HS-27A (cell line): Measurements from ENCODE around the gene RERE.
"Not testable (repeated sequence)": the region's sequence is repeated elsewhere in the genome, so short reads cannot be mapped to it uniquely, and the experiment has no call there.

Experiments used
- DNase-seq: peaks from one replicate; pipeline ENCODE4 v3.0.0-alpha.2; 2012; ENCODE audit warnings: low read depth, missing footprints

RERE gene

GRCh38 chr1:8380310-8380709 lies 437.1 kb downstream of the RERE start:
- not testable (repeated sequence) for DNase-seq

GRCh38 chr1:8379513-8380186 lies 437.8 kb downstream of the RERE start:
- DNase-seq: no peak

DNA sequence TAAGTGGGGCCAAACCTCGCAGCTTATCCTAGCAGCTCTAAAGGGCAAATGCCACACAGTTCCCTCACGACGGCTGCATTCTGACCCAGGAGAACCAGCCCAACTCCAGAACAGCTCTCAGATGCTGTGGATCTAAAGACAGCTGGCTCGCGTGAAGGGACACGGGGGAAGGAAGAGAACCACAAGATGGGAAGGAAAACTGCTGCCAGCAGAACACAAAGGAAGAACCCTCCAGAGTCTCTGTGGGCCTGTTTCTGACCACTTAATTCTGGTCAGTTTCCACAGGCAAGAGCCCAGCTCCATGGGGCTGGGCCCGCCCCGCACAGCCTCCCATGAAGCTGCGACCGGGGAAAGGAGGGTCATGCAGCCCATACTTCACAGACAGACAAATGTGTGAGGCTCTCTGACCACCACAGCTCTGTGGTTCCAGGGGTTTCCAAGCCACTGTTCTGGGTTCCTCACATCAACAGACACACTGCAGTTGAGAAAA lies 438.4 kb downstream of the RERE start:
- no peak for DNase-seq

DNA sequence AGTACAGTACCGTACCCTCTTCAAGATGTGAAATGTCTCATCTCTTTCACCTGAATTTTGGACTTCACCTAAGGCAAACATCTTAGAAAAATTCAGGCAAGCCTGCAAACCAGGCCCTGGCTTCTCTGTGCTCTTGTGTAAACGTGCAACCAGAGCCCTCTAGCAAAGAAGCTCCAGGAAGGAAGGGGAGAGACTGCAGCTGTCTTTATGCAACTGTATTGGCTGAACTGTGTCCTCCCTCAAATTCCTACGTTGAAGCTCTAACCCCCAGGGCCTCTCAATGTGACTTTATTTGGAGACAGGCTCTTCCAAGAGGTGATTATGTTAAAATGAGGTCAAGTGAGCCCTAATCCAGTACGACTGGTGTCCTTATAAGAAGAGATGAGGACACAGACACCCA lies 439.3 kb downstream of the RERE start:
- DNase-seq: no peak

GRCh38 chr1:8377271-8377981 lies 440.0 kb downstream of the RERE start:
- DNase-seq: no peak

GRCh38 chr1:8376358-8376840 lies 441.0 kb downstream of the RERE start:
- no peak for DNase-seq

GRCh38 chr1:8374812-8375211 lies 442.6 kb downstream of the RERE start:
- no peak for DNase-seq

DNA sequence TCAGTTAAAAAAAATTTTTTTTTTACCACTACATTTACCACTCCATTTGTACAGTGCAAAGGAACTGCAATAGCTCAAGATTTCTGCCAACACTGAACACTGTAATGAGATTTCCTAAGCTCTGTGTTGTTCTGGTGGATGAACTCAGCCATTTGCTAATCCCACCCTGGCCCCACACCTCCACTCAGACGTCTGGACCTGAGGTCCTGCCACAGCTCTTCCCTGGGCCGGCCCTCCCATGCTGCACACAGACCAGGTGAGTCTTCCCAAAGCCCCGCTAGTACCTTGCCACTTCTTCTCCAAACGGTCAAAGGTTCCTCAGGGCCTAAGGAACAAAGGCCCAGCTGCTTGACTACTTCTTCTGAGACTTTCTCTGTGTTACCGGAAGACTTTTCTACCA lies 443.1 kb downstream of the RERE start:
- DNase-seq: no peak

DNA sequence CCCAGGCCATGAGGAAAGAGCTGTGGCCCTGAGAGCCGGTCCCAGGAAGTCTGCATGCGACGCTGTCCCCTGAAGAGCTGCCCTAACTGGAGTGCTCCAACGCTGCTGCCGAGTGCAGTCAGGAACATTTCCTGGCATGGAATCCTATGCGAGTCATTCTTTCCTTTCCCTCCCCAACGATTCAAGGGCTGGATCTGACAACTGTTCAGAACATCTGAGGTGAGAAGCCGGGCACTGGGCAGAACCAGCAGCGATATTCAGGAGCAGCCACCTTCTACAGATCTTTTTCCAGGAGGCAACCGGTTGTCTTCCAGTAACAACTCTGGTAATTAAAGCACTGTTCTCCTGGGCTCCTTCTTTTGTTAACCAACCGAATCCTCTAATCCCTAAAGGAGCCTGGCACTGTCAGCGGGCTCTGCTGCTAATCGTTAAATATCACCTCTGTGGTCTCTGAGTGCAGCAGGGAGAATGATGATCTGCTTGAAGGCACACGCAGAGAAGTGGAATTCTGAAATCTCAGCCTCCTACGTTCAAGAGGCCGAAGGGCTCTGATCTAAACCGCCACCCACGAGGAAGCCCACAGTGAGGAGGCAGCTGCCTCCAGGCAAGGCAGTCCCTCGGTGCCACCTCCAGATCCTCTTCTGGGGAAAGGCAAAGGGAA lies 443.7 kb downstream of the RERE start:
- no peak for DNase-seq

- no peak for DNase-seq
Measured at GRCh38 chr1:8373125-8373524, 444.3 kb downstream of the RERE start.

DNA sequence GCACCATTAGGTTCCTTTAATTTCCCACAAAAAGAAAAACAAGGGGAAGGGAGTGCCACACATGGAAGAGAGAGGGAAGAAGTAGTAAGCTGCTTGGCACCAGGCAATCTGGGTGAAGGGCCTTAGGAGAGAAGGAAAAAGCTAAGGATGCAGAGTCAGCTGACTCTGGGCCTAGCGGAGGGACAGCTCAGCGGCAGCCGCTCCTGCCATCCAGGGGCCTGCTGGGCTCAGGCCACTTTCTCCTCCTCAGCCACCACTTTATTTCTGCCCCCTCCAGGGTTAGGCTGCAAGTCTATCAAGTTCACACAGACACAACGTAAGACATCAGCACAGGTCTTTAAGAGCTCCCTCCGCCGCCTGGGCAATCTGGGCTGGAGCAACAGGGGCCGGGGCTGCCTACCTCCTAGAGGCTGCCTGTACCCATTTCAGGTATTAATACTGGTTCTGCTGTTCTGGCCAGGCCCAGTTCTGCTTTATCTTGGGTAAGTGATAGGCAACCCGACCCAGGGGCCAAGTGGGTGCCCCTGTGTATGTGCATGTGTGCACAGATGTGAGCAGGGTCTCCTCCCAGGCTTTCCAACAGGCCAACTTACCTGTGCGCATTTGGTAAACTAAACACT lies 446.0 kb downstream of the RERE start:
- no peak for DNase-seq

- no peak for DNase-seq
Measured at GRCh38 chr1:8370905-8371315, 446.5 kb downstream of the RERE start.

GRCh38 chr1:8370046-8370881 lies 447.2 kb downstream of the RERE start:
- no peak for DNase-seq

GRCh38 chr1:8368956-8369639 lies 448.3 kb downstream of the RERE start:
- DNase-seq: no peak

DNA sequence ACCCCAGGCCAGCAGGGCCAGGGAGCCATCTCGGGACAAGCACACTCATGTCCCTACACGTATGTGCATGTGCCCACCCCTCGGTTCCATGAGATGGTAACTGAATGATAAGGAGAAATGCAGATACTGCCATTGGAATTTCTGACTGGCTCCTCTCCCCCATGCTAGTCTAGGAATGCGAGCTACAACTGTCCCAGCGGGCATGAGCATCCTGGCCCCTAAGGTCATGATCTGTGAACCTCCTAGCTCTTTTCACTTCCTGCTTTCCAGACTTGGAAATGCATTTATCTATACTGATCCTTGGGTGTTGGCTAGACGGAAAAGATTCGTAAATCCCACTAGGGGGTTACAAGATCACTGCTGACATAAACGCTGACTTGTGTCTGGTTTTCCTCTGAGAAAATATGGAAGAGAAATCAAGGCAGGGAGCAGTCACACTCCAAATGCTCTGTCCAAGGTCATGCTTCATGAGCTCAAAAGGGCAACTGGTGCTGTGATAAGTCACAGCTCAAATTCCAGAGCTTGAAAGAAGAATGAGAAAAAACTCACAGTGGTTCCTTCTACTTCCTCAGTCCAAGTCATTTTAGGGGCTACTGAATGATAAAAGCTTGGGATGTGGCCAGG lies 449.8 kb downstream of the RERE start:
- DNase-seq: no peak

DNA sequence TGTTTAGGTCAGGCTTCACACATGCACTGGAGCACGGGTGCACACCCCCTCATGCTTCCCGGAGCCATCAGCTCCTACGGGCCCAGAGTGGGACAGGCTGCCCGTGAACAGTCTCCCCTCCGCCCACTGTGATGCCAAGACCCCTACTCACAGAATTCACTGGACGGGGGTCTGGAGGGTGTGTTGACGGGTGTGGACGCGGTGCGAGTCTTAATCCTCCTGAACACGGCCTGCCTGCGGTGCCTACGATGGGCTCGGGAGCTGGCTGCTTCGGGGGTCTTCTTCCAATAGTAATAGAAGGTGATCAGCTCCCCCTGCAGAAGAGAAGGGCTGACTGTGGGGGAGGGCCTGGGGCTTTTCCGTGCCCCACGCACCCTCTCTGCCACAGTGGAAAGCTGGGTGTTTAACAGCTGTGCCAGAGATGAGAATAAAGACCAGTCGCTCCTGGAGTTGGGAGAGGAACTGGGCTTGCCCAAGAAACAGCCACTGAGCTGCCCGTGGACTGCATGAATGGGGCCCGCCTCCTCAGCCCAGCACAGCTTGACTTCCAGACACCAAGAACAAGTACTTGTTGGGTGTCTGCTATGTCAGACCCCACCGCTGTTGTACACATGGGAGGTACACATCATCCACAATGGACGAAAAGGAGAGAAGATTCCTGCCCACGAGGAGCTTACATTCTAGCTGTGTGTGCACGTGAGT lies 451.6 kb downstream of the RERE start:
- no peak for DNase-seq

GRCh38 chr1:8364528-8365442 lies 452.7 kb downstream of the RERE start:
- DNase-seq: no peak

- DNase-seq: no peak
Measured at GRCh38 chr1:8363767-8364301, 453.6 kb downstream of the RERE start.
